Astrocyte of the cerebellum (primary cell): ENCODE results near the gene KIAA1328.

Experiments used
- DNase-seq: peaks from one replicate; pipeline ENCODE4 v3.0.0-alpha.2; 2011; ENCODE audit warnings: low read depth
- H3K4me3 ChIP-seq: 2 replicates; pipeline ENCODE4 v1.5.1; 2011; ENCODE audit warnings: mild to moderate bottlenecking, low read depth, low read length, moderate library complexity
- CTCF ChIP-seq: IDR thresholded peaks from 2 replicates; pipeline ENCODE4 v1.5.1; 2012; ENCODE audit warnings: low read length, low read depth, moderate library complexity, mild to moderate bottlenecking; ENCODE audit errors: missing control alignments
- in situ Hi-C: cut with HindIII; loops from 2 replicates; pipeline ENCODE4 v1.10.0; 2017; ENCODE audit warnings: low sequenced_read_pairs

KIAA1328 gene

GRCh38 chr18:37182340-37183135, 353.6 kb downstream of the KIAA1328 start:
- no peak overlapping the region for H3K4me3 ChIP-seq
- in situ Hi-C loops = no loop called here
- no peak for DNase-seq
- no peak for TF ChIP-seq CTCF

- H3K4me3 ChIP-seq = no peak overlapping the region
- in situ Hi-C loops = no loop called here
- no peak for DNase-seq
- no peak for TF ChIP-seq CTCF
These were observed 355.4 kb downstream of the KIAA1328 start for GRCh38 chr18:37184209-37184868.

GRCh38 chr18:37188016-37188791, 359.3 kb downstream of the KIAA1328 start:
- DNase-seq = peak; percentile 57
- no peak for TF ChIP-seq CTCF
- H3K4me3 ChIP-seq = no peak overlapping the region
- in situ Hi-C loops = no loop called here

GRCh38 chr18:37199741-37200140, 370.8 kb downstream of the KIAA1328 start:
- in situ Hi-C loops = no loop called here

GRCh38 chr18:37207343-37207742, 378.4 kb downstream of the KIAA1328 start:
- in situ Hi-C loops = no loop called here
- TF ChIP-seq CTCF = no peak
- no peak for DNase-seq
- no peak overlapping the region for H3K4me3 ChIP-seq

More at GRCh38 chr18:37199741-37200140, 370.8 kb downstream of the KIAA1328 start:
- H3K4me3 ChIP-seq = no peak overlapping the region
- peak; percentile 34 for DNase-seq
- TF ChIP-seq CTCF = no peak

GRCh38 chr18:37210781-37211180, 381.9 kb downstream of the KIAA1328 start:
- no peak overlapping the region for H3K4me3 ChIP-seq
- no peak for TF ChIP-seq CTCF
- in situ Hi-C loops = no loop called here
- no peak for DNase-seq
